ENCODE data around the gene IL10RA. TPM values are rescaled to one million over a fixed set of nuclear protein-coding genes. Genes with fewer than 3 reads are reported as not detected.

Gene IL10RA
- total RNA-seq, 1 experiment from 2014 or later: 0.41 TPM

GRCh38 chr11:117995472-117995871 lies 9.3 kb downstream of the IL10RA start:
- DNase-seq (ENCODE audit: low read depth, low spot score): no peak
- no peak for ATAC-seq
- ChIA-PET CTCF (no interaction called here), POLR2A (no interaction called here)
- no peaks in the 10 kb centered on the region for H3K9me3 ChIP-seq (ENCODE audit: control insufficient read depth, insufficient read depth, low read depth, low read length)
- no TSS peak for BruUV-seq (replicated peaks)
- H3K4me3 ChIP-seq (ENCODE audit: low read depth in 2 of 2, low read length in 2 of 2): no peak overlapping the region
- no peaks in the 10 kb centered on the region for H3K4me1 ChIP-seq (ENCODE audit: control insufficient read depth, insufficient read depth, low read length)
- no peaks in the 10 kb centered on the region; the same call in 1 of the 2 replicates for H3K27me3 ChIP-seq (ENCODE audit: control insufficient read depth, insufficient read depth, low read length)
- TF ChIP-seq SIN3A (IDR thresholded peaks at IDR 0.05; ENCODE audit: borderline replicate concordance, insufficient read depth, low read depth, low read length): no peak
- TF ChIP-seq POLR2AphosphoS5 (IDR thresholded peaks at IDR 0.05; ENCODE audit: low read depth, low read length): no peak
- no peak for TF ChIP-seq TCF7L2 (IDR thresholded peaks at IDR 0.05; ENCODE audit: low read depth, low read length)
- no peak for TF ChIP-seq CTCF (IDR thresholded peaks at IDR 0.05)
- in situ Hi-C loops (cut with HindIII; ENCODE audit: low pct_unique_long_range_greater_than_20kb, low sequenced_read_pairs): no loop called here
- intact Hi-C loops (cut with micrococcal nuclease; ENCODE audit: unreplicated experiment): no loop called here
- no peak overlapping the region for H3K27ac ChIP-seq (ENCODE audit: low read length)
- H3K36me3 ChIP-seq (ENCODE audit: control insufficient read depth, insufficient read depth, low read length): no peaks in the 10 kb centered on the region

GRCh38 chr11:117996058-117996457 lies 9.9 kb downstream of the IL10RA start:
- ATAC-seq (no peak), DNase-seq (ENCODE audit: low read depth, low spot score) (no peak)
- BruUV-seq (replicated peaks): no TSS peak
- in situ Hi-C loops (cut with HindIII; ENCODE audit: low pct_unique_long_range_greater_than_20kb, low sequenced_read_pairs) (no loop called here), intact Hi-C loops (cut with micrococcal nuclease; ENCODE audit: unreplicated experiment) (no loop called here)
- CTCF ChIA-PET: no interaction called here
- H3K36me3 ChIP-seq (ENCODE audit: control insufficient read depth, insufficient read depth, low read length): no peaks in the 10 kb centered on the region
- H3K9me3 ChIP-seq (ENCODE audit: control insufficient read depth, insufficient read depth, low read depth, low read length): no peaks in the 10 kb centered on the region
- TF ChIP-seq CTCF (IDR thresholded peaks at IDR 0.05) (no peak), TCF7L2 (IDR thresholded peaks at IDR 0.05; ENCODE audit: low read depth, low read length) (no peak), SIN3A (IDR thresholded peaks at IDR 0.05; ENCODE audit: borderline replicate concordance, insufficient read depth, low read depth, low read length) (no peak), POLR2AphosphoS5 (IDR thresholded peaks at IDR 0.05; ENCODE audit: low read depth, low read length) (no peak), REST (IDR thresholded peaks at IDR 0.05; ENCODE audit: insufficient read depth in 1 of 2, low read depth in 2 of 2, low read length in 1 of 2) (no peak)
- H3K27ac ChIP-seq (ENCODE audit: low read length): no peak overlapping the region
- H3K4me1 ChIP-seq (ENCODE audit: control insufficient read depth, insufficient read depth, low read length): no peaks in the 10 kb centered on the region
- H3K4me3 ChIP-seq (ENCODE audit: low read depth in 2 of 2, low read length in 2 of 2): no peak overlapping the region
- POLR2A ChIA-PET: no interaction called here
- H3K27me3 ChIP-seq (ENCODE audit: control insufficient read depth, insufficient read depth, low read length): no peaks in the 10 kb centered on the region; the same call in 1 of the 2 replicates

Data from Panc1 (cell line).